WERI-Rb-1 (cell line): ENCODE results near the gene RTCB.

Source experiments
- DNase-seq: peaks from one replicate; pipeline ENCODE4 v3.0.0-alpha.2; 2020
- H3K27ac ChIP-seq: fragments of 250-450 bp; sonication (Bioruptor Pico); 2 replicates; pipeline ENCODE4 v1.5.1; 2020; ENCODE audit warnings: mild to moderate bottlenecking, moderate library complexity
- H3K27me3 ChIP-seq: fragments of 250-450 bp; sonication (Bioruptor Pico); 2 replicates; pipeline ENCODE4 v1.5.1; 2021; ENCODE audit warnings: mild to moderate bottlenecking, low read depth, moderate library complexity; ENCODE audit not compliant: insufficient read depth, severe bottlenecking
- H3K36me3 ChIP-seq: fragments of 250-450 bp; sonication (Bioruptor Pico); 2 replicates; pipeline ENCODE4 v1.5.1; 2020; ENCODE audit warnings: mild to moderate bottlenecking, moderate library complexity
- H3K4me3 ChIP-seq: 2 replicates; pipeline ENCODE4 v1.5.1; 2011; ENCODE audit warnings: low read depth, mild to moderate bottlenecking, control low read depth, low read length
- H3K9me3 ChIP-seq: fragments of 250-450 bp; sonication (Bioruptor Pico); 2 replicates; pipeline ENCODE4 v1.5.1; 2021; ENCODE audit warnings: mild to moderate bottlenecking, moderate library complexity; ENCODE audit not compliant: severe bottlenecking
- TF ChIP-seq, protein P1 (sequence below): IDR thresholded peaks from 2 replicates; pipeline ENCODE4 v1.5.1; 2011; ENCODE audit warnings: low read depth, mild to moderate bottlenecking, control low read depth, inconsistent platforms, low read length

Gene RTCB

DNA sequence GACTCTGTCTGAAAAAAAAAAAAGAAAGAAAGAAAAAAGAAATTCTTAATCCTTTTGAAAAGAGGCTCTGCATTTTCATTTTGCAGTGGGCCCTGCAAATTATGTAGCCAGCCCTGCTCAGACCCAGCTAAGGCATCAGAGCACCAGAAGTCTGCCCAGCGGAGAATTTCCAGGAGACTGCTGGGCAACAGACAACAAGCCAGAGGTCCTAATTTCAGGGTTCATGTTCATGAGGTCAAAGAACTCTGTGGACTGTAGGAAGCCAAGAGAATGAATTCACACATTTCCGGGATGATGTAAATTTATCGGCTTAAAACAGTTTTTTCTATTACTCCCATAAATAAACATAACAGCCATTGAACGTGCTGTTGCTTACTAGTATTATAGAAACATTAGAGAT is 14.8 kb upstream of the RTCB start:
- H3K4me3 ChIP-seq, result no peak overlapping the region
- DNase-seq, result no peak
- no peaks in the 10 kb centered on the region for H3K36me3 ChIP-seq
- TF ChIP-seq, protein P1, sequence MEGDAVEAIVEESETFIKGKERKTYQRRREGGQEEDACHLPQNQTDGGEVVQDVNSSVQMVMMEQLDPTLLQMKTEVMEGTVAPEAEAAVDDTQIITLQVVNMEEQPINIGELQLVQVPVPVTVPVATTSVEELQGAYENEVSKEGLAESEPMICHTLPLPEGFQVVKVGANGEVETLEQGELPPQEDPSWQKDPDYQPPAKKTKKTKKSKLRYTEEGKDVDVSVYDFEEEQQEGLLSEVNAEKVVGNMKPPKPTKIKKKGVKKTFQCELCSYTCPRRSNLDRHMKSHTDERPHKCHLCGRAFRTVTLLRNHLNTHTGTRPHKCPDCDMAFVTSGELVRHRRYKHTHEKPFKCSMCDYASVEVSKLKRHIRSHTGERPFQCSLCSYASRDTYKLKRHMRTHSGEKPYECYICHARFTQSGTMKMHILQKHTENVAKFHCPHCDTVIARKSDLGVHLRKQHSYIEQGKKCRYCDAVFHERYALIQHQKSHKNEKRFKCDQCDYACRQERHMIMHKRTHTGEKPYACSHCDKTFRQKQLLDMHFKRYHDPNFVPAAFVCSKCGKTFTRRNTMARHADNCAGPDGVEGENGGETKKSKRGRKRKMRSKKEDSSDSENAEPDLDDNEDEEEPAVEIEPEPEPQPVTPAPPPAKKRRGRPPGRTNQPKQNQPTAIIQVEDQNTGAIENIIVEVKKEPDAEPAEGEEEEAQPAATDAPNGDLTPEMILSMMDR, result no peak
- peaks cover 25% of the 10 kb centered on the region for H3K27me3 ChIP-seq
- no peak overlapping the region for H3K27ac ChIP-seq
- H3K9me3 ChIP-seq, result no peaks in the 10 kb centered on the region

- Histone ChIP-seq H3K36me3 (no peaks in the 10 kb centered on the region), H3K9me3 (no peaks in the 10 kb centered on the region), H3K27me3 (peaks cover 36% of the 10 kb centered on the region), H3K4me3 (no peak overlapping the region), H3K27ac (no peak overlapping the region)
- no peak for DNase-seq
- TF ChIP-seq, protein P1, result no peak
Measured at GRCh38 chr22:32423664-32424063, 11.6 kb upstream of the RTCB start.

GRCh38 chr22:32422062-32422461 is 10.0 kb upstream of the RTCB start:
- H3K27me3 ChIP-seq, result peaks cover 44% of the 10 kb centered on the region
- TF ChIP-seq, protein P1, result no peak
- no peaks in the 10 kb centered on the region for H3K9me3 ChIP-seq
- no peak overlapping the region for H3K27ac ChIP-seq
- DNase-seq, result no peak
- no peak overlapping the region for H3K4me3 ChIP-seq
- H3K36me3 ChIP-seq, result no peaks in the 10 kb centered on the region

DNA sequence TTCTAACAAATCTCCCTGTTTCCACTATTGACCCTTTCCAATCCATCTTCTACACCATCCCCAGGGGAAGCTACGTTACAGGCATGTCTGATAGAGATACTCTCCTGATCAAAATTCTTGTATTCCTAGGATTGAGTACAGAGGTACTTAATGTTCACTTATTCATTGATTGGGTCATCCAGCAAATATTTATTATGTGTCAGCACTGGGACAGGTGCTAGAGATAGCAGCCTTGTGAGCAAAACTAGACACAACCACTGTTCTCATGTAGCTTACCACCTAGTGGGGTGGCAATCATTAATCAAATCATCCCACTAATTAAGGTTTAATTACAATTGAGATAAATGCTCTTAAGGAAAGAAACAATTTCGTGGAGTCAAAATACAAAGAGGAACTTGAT is 9.4 kb upstream of the RTCB start:
- Histone ChIP-seq H3K36me3 (no peaks in the 10 kb centered on the region), H3K27me3 (peaks cover 44% of the 10 kb centered on the region), H3K4me3 (no peak overlapping the region), H3K27ac (no peak overlapping the region), H3K9me3 (no peaks in the 10 kb centered on the region)
- no peak for DNase-seq
- TF ChIP-seq, protein P1, result no peak

DNA sequence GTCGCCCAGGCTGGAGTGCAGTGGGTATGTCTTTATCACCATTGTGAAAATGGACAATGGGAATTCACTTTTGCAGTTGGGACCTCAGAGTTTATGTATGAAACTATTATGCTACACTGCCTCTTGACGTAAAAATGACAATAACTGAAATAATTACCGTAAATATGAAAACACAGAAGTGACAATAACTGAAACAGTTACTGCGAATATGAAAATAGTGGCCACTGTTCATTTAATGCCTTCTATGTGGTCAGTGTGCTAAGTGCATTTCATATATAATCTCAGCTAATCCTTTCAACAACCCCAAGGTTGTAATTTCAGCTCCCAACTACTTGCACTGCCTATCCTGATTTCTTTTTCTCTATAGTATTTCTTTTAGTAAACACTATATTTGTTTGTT is 5.9 kb upstream of the RTCB start:
- Histone ChIP-seq H3K27me3 (peaks cover 31% of the 10 kb centered on the region), H3K27ac (no peak overlapping the region), H3K9me3 (no peaks in the 10 kb centered on the region), H3K4me3 (no peak overlapping the region), H3K36me3 (no peaks in the 10 kb centered on the region)
- TF ChIP-seq, protein P1, result no peak
- no peak for DNase-seq

GRCh38 chr22:32416556-32417085 is 4.6 kb upstream of the RTCB start:
- Histone ChIP-seq H3K4me3 (no peak overlapping the region), H3K27me3 (peaks cover 22% of the 10 kb centered on the region), H3K9me3 (no peaks in the 10 kb centered on the region), H3K36me3 (no peaks in the 10 kb centered on the region), H3K27ac (no peak overlapping the region)
- TF ChIP-seq, protein P1, result no peak
- no peak for DNase-seq
